Measurements from ENCODE around the gene NFIB.

Gene NFIB

GRCh38 chr9:14302405-14302804 lies 11.5 kb downstream of the NFIB start:
- Histone ChIP-seq H3K27me3 (ENCODE audit: insufficient read depth, low read length) (no peaks in the 10 kb centered on the region), H3K4me1 (ENCODE audit: insufficient read depth, low read length) (peaks cover 10% of the 10 kb centered on the region), H2AFZ (ENCODE audit: low read depth, low read length) (no peak overlapping the region), H3K36me3 (ENCODE audit: insufficient read depth, low read length) (peaks cover 20% of the 10 kb centered on the region), H3K9me3 (ENCODE audit: low read length) (no peaks in the 10 kb centered on the region), H3K4me3 (ENCODE audit: low read length) (no peak overlapping the region)

- no peaks in the 10 kb centered on the region for H3K27me3 ChIP-seq (ENCODE audit: insufficient read depth, low read length)
- peaks cover 10% of the 10 kb centered on the region for H3K4me1 ChIP-seq (ENCODE audit: insufficient read depth, low read length)
Observed at GRCh38 chr9:14301583-14302021, 12.3 kb downstream of the NFIB start.

DNA sequence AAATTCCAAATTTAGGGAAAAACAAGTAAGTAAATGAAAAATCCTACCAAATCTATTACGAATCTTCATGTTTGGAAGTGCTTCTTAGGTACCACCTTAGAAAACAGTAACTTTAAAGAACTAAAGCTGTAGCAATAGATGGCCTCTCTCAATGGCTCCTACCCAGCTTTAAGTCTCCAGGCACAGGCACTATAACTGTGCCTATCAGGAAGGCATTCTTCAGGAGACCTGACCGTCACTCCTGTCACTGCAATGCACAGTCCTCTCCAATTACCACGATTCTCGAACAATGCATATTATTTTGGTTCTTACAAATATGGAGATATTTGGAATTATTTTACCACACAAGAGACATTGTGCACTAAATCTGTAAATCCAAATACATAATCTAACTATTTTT lies 12.9 kb downstream of the NFIB start:
- no peaks in the 10 kb centered on the region for H3K27me3 ChIP-seq (ENCODE audit: insufficient read depth, low read length)
- H3K36me3 ChIP-seq (ENCODE audit: insufficient read depth, low read length): peaks cover 10% of the 10 kb centered on the region
- H3K4me1 ChIP-seq (ENCODE audit: insufficient read depth, low read length): peaks cover 10% of the 10 kb centered on the region
- no peak overlapping the region for H3K4me3 ChIP-seq (ENCODE audit: low read length)
- no peak overlapping the region for H2AFZ ChIP-seq (ENCODE audit: low read depth, low read length)
- no peaks in the 10 kb centered on the region for H3K9me3 ChIP-seq (ENCODE audit: low read length)

More at GRCh38 chr9:14301583-14302021, 12.3 kb downstream of the NFIB start:
- Histone ChIP-seq H3K9me3 (ENCODE audit: low read length) (no peaks in the 10 kb centered on the region), H3K36me3 (ENCODE audit: insufficient read depth, low read length) (peaks cover 12% of the 10 kb centered on the region), H3K4me3 (ENCODE audit: low read length) (no peak overlapping the region), H2AFZ (ENCODE audit: low read depth, low read length) (no peak overlapping the region)

DNA sequence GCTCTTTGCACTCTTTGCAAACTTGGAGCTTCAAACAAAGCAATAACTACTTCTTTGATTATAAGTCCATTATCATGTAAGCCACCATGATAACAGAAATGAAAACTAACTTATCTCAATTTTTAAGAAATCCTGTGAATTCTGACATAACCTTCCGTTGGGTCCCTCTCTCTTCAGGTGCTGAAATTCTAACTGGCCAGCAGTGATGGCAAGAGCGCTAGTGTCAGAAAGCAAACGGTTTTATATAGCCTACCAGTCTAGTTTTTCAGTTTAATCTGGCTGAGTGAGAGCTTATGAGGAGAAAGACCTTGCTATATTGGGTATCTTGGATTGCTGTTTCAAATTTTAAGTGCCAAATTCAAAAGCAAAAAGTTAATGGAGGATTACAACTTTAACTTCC lies 13.4 kb downstream of the NFIB start:
- no peak overlapping the region for H2AFZ ChIP-seq (ENCODE audit: low read depth, low read length)
- peaks cover 8% of the 10 kb centered on the region for H3K36me3 ChIP-seq (ENCODE audit: insufficient read depth, low read length)
- H3K4me1 ChIP-seq (ENCODE audit: insufficient read depth, low read length): peaks cover 10% of the 10 kb centered on the region
- H3K9me3 ChIP-seq (ENCODE audit: low read length): no peaks in the 10 kb centered on the region
- H3K4me3 ChIP-seq (ENCODE audit: low read length): no peak overlapping the region
- H3K27me3 ChIP-seq (ENCODE audit: insufficient read depth, low read length): no peaks in the 10 kb centered on the region

GRCh38 chr9:14300040-14300439 lies 13.9 kb downstream of the NFIB start:
- H2AFZ ChIP-seq (ENCODE audit: low read depth, low read length): no peak overlapping the region
- H3K27me3 ChIP-seq (ENCODE audit: insufficient read depth, low read length): no peaks in the 10 kb centered on the region
- H3K4me3 ChIP-seq (ENCODE audit: low read length): no peak overlapping the region
- peaks cover 10% of the 10 kb centered on the region for H3K4me1 ChIP-seq (ENCODE audit: insufficient read depth, low read length)
- no peaks in the 10 kb centered on the region for H3K9me3 ChIP-seq (ENCODE audit: low read length)
- peaks cover 4% of the 10 kb centered on the region for H3K36me3 ChIP-seq (ENCODE audit: insufficient read depth, low read length)

- Histone ChIP-seq H3K4me1 (ENCODE audit: insufficient read depth, low read length) (peaks cover 10% of the 10 kb centered on the region), H2AFZ (ENCODE audit: low read depth, low read length) (no peak overlapping the region), H3K9me3 (ENCODE audit: low read length) (peaks cover 2% of the 10 kb centered on the region), H3K4me3 (ENCODE audit: low read length) (no peak overlapping the region), H3K36me3 (ENCODE audit: insufficient read depth, low read length) (no peaks in the 10 kb centered on the region), H3K27me3 (ENCODE audit: insufficient read depth, low read length) (no peaks in the 10 kb centered on the region)
Observed at GRCh38 chr9:14298601-14299022, 15.3 kb downstream of the NFIB start.

DNA sequence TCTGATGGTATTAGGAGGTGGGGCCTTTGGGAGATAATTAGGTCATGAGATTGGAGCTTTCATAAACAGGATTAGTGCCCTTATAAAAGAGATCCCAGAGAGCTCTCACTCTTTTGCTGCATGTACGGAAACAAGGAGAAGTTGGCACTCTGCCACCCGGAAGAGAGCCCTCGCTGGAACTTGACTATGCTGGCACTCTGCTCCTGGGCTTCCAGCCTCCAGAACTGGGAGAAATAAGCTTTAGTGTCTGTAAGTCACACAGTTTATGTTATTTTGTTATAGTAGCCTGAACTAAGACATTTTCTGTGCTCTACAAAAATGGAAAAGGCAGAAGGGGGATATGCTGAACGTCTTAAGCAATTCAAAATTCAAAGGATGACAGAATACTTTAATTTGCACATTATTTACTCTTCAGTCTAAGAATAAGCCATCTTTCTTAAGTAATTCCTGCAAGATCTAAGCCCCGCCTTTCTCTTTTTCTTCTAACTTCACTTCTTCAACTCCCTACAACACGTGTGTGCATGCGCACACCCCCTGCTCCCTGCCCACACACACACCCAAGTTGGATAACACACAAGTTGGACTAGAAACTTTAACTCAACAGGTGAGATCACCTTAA lies 17.3 kb downstream of the NFIB start:
- Histone ChIP-seq H3K36me3 (ENCODE audit: insufficient read depth, low read length) (no peaks in the 10 kb centered on the region), H3K9me3 (ENCODE audit: low read length) (peaks cover 2% of the 10 kb centered on the region), H3K4me3 (ENCODE audit: low read length) (no peak overlapping the region), H3K27me3 (ENCODE audit: insufficient read depth, low read length) (no peaks in the 10 kb centered on the region), H3K4me1 (ENCODE audit: insufficient read depth, low read length) (peaks cover 10% of the 10 kb centered on the region), H2AFZ (ENCODE audit: low read depth, low read length) (no peak overlapping the region)

DNA sequence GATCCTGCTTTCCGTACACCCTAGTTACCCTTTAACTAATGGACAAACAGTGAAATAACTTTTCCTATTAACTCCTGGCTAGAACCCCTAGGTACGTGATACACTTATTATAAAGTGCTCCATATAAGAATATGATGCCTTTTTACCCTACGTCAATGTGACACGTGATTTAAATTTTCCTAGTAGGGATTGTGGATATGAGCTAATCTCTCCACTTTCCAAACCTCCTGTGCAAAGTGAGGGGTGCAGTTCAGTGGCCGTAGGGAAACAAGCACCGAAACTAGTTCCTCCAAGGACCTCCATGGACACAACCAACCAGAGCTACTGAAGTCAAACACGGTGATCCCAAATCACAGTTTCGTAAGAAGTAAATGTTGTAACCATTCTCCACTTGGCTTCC lies 19.3 kb downstream of the NFIB start:
- no peaks in the 10 kb centered on the region for H3K36me3 ChIP-seq (ENCODE audit: insufficient read depth, low read length)
- H3K4me1 ChIP-seq (ENCODE audit: insufficient read depth, low read length): peaks cover 10% of the 10 kb centered on the region
- no peaks in the 10 kb centered on the region for H3K27me3 ChIP-seq (ENCODE audit: insufficient read depth, low read length)
- H2AFZ ChIP-seq (ENCODE audit: low read depth, low read length): no peak overlapping the region
- no peak overlapping the region for H3K4me3 ChIP-seq (ENCODE audit: low read length)
- peaks cover 2% of the 10 kb centered on the region for H3K9me3 ChIP-seq (ENCODE audit: low read length)

GRCh38 chr9:14293801-14294200 lies 20.1 kb downstream of the NFIB start:
- H3K9me3 ChIP-seq (ENCODE audit: low read length): peaks cover 2% of the 10 kb centered on the region
- no peak overlapping the region for H3K4me3 ChIP-seq (ENCODE audit: low read length)
- H2AFZ ChIP-seq (ENCODE audit: low read depth, low read length): no peak overlapping the region
- H3K27me3 ChIP-seq (ENCODE audit: insufficient read depth, low read length): no peaks in the 10 kb centered on the region
- H3K4me1 ChIP-seq (ENCODE audit: insufficient read depth, low read length): peaks cover 9% of the 10 kb centered on the region
- H3K36me3 ChIP-seq (ENCODE audit: insufficient read depth, low read length): no peaks in the 10 kb centered on the region

GRCh38 chr9:14292181-14292739 lies 21.7 kb downstream of the NFIB start:
- Histone ChIP-seq H3K27me3 (ENCODE audit: insufficient read depth, low read length) (no peaks in the 10 kb centered on the region), H3K9me3 (ENCODE audit: low read length) (peaks cover 2% of the 10 kb centered on the region), H3K4me1 (ENCODE audit: insufficient read depth, low read length) (no peaks in the 10 kb centered on the region), H3K4me3 (ENCODE audit: low read length) (no peak overlapping the region), H2AFZ (ENCODE audit: low read depth, low read length) (no peak overlapping the region), H3K36me3 (ENCODE audit: insufficient read depth, low read length) (no peaks in the 10 kb centered on the region)

GRCh38 chr9:14289916-14290315 lies 24.0 kb downstream of the NFIB start:
- Histone ChIP-seq H3K36me3 (ENCODE audit: insufficient read depth, low read length) (no peaks in the 10 kb centered on the region), H3K27me3 (ENCODE audit: insufficient read depth, low read length) (no peaks in the 10 kb centered on the region), H3K9me3 (ENCODE audit: low read length) (peaks cover 2% of the 10 kb centered on the region), H3K4me3 (ENCODE audit: low read length) (no peak overlapping the region), H3K4me1 (ENCODE audit: insufficient read depth, low read length) (no peaks in the 10 kb centered on the region), H2AFZ (ENCODE audit: low read depth, low read length) (no peak overlapping the region)

GRCh38 chr9:14288433-14288832 lies 25.5 kb downstream of the NFIB start:
- Histone ChIP-seq H3K27me3 (ENCODE audit: insufficient read depth, low read length) (no peaks in the 10 kb centered on the region), H3K4me1 (ENCODE audit: insufficient read depth, low read length) (peaks cover 3% of the 10 kb centered on the region), H3K4me3 (ENCODE audit: low read length) (no peak overlapping the region), H3K9me3 (ENCODE audit: low read length) (no peaks in the 10 kb centered on the region), H3K36me3 (ENCODE audit: insufficient read depth, low read length) (no peaks in the 10 kb centered on the region), H2AFZ (ENCODE audit: low read depth, low read length) (no peak overlapping the region)

DNA sequence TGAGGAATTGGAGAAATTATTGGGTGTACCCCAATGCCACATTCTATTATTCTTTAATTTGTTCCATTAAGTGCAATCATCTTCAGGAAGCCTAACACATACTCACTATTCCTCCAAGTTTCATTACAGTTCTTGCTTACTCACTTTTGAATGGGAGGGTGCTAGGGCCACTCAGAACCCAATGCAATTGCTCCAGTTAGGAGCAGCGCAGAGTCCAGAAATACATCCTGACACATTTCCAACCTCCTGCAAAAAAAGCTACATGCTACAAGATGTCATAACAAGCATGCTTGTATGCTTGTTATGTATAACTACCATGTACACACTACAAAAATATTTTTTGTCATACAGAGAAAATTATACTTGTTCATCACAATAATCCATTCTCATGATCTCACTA lies 27.8 kb downstream of the NFIB start:
- Histone ChIP-seq H3K27me3 (ENCODE audit: insufficient read depth, low read length) (no peaks in the 10 kb centered on the region), H3K4me1 (ENCODE audit: insufficient read depth, low read length) (peaks cover 6% of the 10 kb centered on the region), H3K36me3 (ENCODE audit: insufficient read depth, low read length) (no peaks in the 10 kb centered on the region), H3K9me3 (ENCODE audit: low read length) (no peaks in the 10 kb centered on the region), H3K4me3 (ENCODE audit: low read length) (no peak overlapping the region), H2AFZ (ENCODE audit: low read depth, low read length) (no peak overlapping the region)

DNA sequence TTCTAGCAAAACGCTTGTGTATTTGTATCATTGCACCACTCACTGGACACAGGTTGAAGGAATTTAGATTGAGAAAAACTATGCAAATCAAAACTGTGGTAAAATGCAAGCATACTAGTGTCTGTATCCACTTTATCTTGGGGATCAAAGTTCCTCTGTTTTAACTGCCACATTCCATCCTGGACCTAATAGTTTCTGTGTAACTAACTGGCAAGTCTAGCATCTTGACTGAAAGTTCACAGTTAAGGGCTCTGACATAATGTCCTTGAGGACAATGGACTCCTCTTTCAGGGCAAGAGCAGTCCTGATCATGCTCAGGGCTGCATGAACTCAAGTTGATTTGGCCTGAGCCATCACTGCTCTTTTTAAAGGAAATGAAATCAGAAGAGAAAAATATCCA lies 30.7 kb downstream of the NFIB start:
- Histone ChIP-seq H2AFZ (ENCODE audit: low read depth, low read length) (no peak overlapping the region), H3K27me3 (ENCODE audit: insufficient read depth, low read length) (no peaks in the 10 kb centered on the region), H3K4me1 (ENCODE audit: insufficient read depth, low read length) (peaks cover 6% of the 10 kb centered on the region), H3K9me3 (ENCODE audit: low read length) (no peaks in the 10 kb centered on the region), H3K4me3 (ENCODE audit: low read length) (no peak overlapping the region), H3K36me3 (ENCODE audit: insufficient read depth, low read length) (no peaks in the 10 kb centered on the region)

All from neuron (in vitro differentiated cells).